Naive thymus-derived CD4-positive, alpha-beta T cell (primary cell): ENCODE data around the gene GSTM4. TPM values are rescaled to one million over a fixed set of nuclear protein-coding genes. Genes with fewer than 3 reads are reported as not detected.

ENCODE experiments used
- ATAC-seq: fragments of 150-1000 bp; cut with Tn5 transposase; 2 replicates; pipeline ENCODE4 v1.10.0; 2021; ENCODE audit warnings: mild to moderate bottlenecking, moderate library complexity
- CTCF ChIA-PET: fragments of 350-600 bp; sonication (Branson Sonifier 250); formaldehyde crosslinking; loops from one replicate; lab custom pipeline; 2021; ENCODE audit warnings: antibody characterized with exemption; lab: Charles Lee
- POLR2A ChIA-PET: fragments of 350-600 bp; sonication (Branson Sonifier 250); formaldehyde crosslinking; loops from one replicate; lab custom pipeline; 2021; ENCODE audit warnings: antibody characterized with exemption, inconsistent platforms; lab: Charles Lee
- DNase-seq, 9 donors: peaks; one replicate each; pipeline versions ENCODE4 v3.0.0 to v3.0.0-alpha.2; 2020 to 2022; ENCODE audit warnings: mixed read lengths in 1 of 9
- H3K27ac ChIP-seq: one replicate; pipeline ENCODE4 v1.7.0; 2013; ENCODE audit warnings: mild to moderate bottlenecking, low read depth, low read length, moderate library complexity
- H3K27me3 ChIP-seq, 2 donors: one replicate each; pipeline ENCODE4 v1.7.0; 2013; ENCODE audit warnings: low read length in 2 of 2, mild to moderate bottlenecking in 2 of 2, moderate library complexity in 2 of 2; ENCODE audit not compliant: control insufficient read depth in 2 of 2, insufficient read depth in 2 of 2
- H3K36me3 ChIP-seq, 3 experiments: 1 replicate in 2 of 3; 2 replicates in 1 of 3; pipeline ENCODE4 v1.7.0; 2013; ENCODE audit warnings: low read length in 3 of 3, mild to moderate bottlenecking in 3 of 3, moderate library complexity in 1 of 3; ENCODE audit not compliant: insufficient read depth in 3 of 3, control insufficient read depth in 2 of 3
- H3K4me1 ChIP-seq, 2 donors: one replicate each; pipeline ENCODE4 v1.7.0; 2013; ENCODE audit warnings: low read length in 2 of 2, mild to moderate bottlenecking in 2 of 2, moderate library complexity in 1 of 2; ENCODE audit not compliant: control insufficient read depth in 2 of 2, insufficient read depth in 2 of 2
- H3K4me3 ChIP-seq: 2 replicates; pipeline ENCODE4 v1.7.0; 2013; ENCODE audit warnings: mild to moderate bottlenecking, low read length
- H3K9me3 ChIP-seq, 3 experiments: 1 replicate in 2 of 3; 2 replicates in 1 of 3; pipeline ENCODE4 v1.7.0; 2013; ENCODE audit warnings: low read length in 3 of 3; ENCODE audit not compliant: control insufficient read depth in 2 of 3
- H3K27ac Mint-ChIP-seq, 9 donors: one replicate each; pipeline ENCODE4 v1.8.0; 2020 to 2022; ENCODE audit warnings: mixed read lengths in 9 of 9, mild to moderate bottlenecking in 8 of 9, moderate library complexity in 5 of 9, inconsistent platforms in 2 of 9
- H3K27me3 Mint-ChIP-seq, 5 donors: one replicate each; pipeline ENCODE4 v1.8.0; 2021 to 2022; ENCODE audit warnings: mixed read lengths in 5 of 5, mild to moderate bottlenecking in 1 of 5
- H3K36me3 Mint-ChIP-seq, 5 donors: one replicate each; pipeline ENCODE4 v1.8.0; 2020 to 2022; ENCODE audit warnings: mixed read lengths in 5 of 5, mild to moderate bottlenecking in 3 of 5, inconsistent platforms in 1 of 5
- H3K4me1 Mint-ChIP-seq, 7 donors: one replicate each; pipeline ENCODE4 v1.8.0; 2020 to 2022; ENCODE audit warnings: mixed read lengths in 7 of 7, mild to moderate bottlenecking in 3 of 7, inconsistent platforms in 1 of 7
- H3K4me3 Mint-ChIP-seq, 10 donors: one replicate each; pipeline ENCODE4 v1.8.0; 2020 to 2022; ENCODE audit warnings: mild to moderate bottlenecking in 10 of 10, mixed read lengths in 10 of 10, moderate library complexity in 6 of 10, inconsistent platforms in 2 of 10
- H3K9me3 Mint-ChIP-seq, 11 donors: one replicate each; pipeline ENCODE4 v1.8.0; 2020 to 2022; ENCODE audit warnings: mixed read lengths in 11 of 11, mild to moderate bottlenecking in 4 of 11, inconsistent platforms in 1 of 11, moderate library complexity in 1 of 11
- intact Hi-C, 2 donors: fragments of 100-400 bp; cut with micrococcal nuclease; formaldehyde crosslinking; loops; one replicate each; pipeline ENCODE4 v1.15.1; 2023
- polyA plus RNA-seq, 2 donors: library from polyadenylated mRNA; unstranded; fragments of 300-500 nt; fragmentation: Illumina TruSeq; gene quantifications; one replicate each; pipeline ENCODE4 v1.2.3, GENCODE V29; 2021
- total RNA-seq, 6 experiments: library from RNA in 5 of 6; stranded (reverse) in 5 of 6; gene quantifications; 1 replicate in 5 of 6; 2 replicates in 1 of 6; pipeline ENCODE4 v1.2.3 and lab custom pipeline; 2021 to 2026

The GSTM4 gene
- total and polyA plus RNA-seq, 7 experiments from 2014 or later: 3.1 to 28.4 (median 15.4) TPM

- intact Hi-C loops: loop anchor here in 1 of 2 donors (5.0 kb wide), 3 partner anchors 61 to 466 kb away; partner anchors contain the start of gene CSF1
- H3K27ac ChIP-seq: no peak overlapping the region
- ATAC-seq (no peak), DNase-seq (no peak)
- CTCF ChIA-PET: interaction anchor here (0.7 to 9.2 kb wide), 26 partner anchors 9 to 391 kb away, joined by 3 to 116 read pairs (median 4); partner anchors contain the start of genes AHCYL1, GNAI3, GSTM2 and GSTM4
- Mint-ChIP-seq H3K36me3 (no peaks in the 10 kb centered on the region), H3K27me3 (peaks cover 0 to 7% (median 0%) of the 10 kb centered on the region in 5 donors), H3K27ac (peak overlapping the region in 1 of 9 donors; percentile 4), H3K4me3 (no peak overlapping the region), H3K4me1 (peaks cover 3 to 15% (median 5%) of the 10 kb centered on the region in 7 donors), H3K9me3 (peaks cover 0 to 3% (median 0%) of the 10 kb centered on the region in 11 donors)
- POLR2A ChIA-PET: interaction anchor here (1.0 to 1.9 kb wide), 5 partner anchors 82 to 132 kb away, joined by 3 to 11 read pairs (median 5); partner anchors contain the start of gene GNAI3
- no peaks in the 10 kb centered on the region for H3K9me3 ChIP-seq
- H3K4me3 ChIP-seq: no peak overlapping the region
- H3K27me3 ChIP-seq: no peaks in the 10 kb centered on the region
- H3K36me3 ChIP-seq: no peaks in the 10 kb centered on the region
- peaks cover 6 to 7% of the 10 kb centered on the region in 2 donors for H3K4me1 ChIP-seq
Observed at GRCh38 chr1:109641078-109641740, 14.7 kb upstream of the GSTM4 start.

GRCh38 chr1:109641861-109642260 lies 14.0 kb upstream of the GSTM4 start:
- Mint-ChIP-seq H3K9me3 (peaks cover 0 to 3% (median 0%) of the 10 kb centered on the region in 11 donors), H3K4me3 (no peak overlapping the region), H3K27ac (peak overlapping the region in 1 of 9 donors; percentile 4), H3K36me3 (no peaks in the 10 kb centered on the region), H3K27me3 (peaks cover 0 to 7% (median 0%) of the 10 kb centered on the region in 5 donors), H3K4me1 (peaks cover 3 to 15% (median 5%) of the 10 kb centered on the region in 7 donors)
- ChIA-PET CTCF (interaction anchor here (0.8 to 9.2 kb wide), 10 partner anchors 9 to 370 kb away, joined by 3 to 116 read pairs (median 28); partner anchors contain the start of genes AHCYL1 and GSTM4), POLR2A (interaction anchor here (1.0 to 1.2 kb wide), 3 partner anchors 81 to 131 kb away, joined by 3 to 7 read pairs (median 3); partner anchors contain the start of gene GNAI3)
- peaks cover 6 to 7% of the 10 kb centered on the region in 2 donors for H3K4me1 ChIP-seq
- H3K36me3 ChIP-seq: no peaks in the 10 kb centered on the region
- H3K4me3 ChIP-seq: no peak overlapping the region
- DNase-seq: no peak
- intact Hi-C loops: loop anchor here (2.0 to 5.0 kb wide), 4 partner anchors 45 to 465 kb away; partner anchors contain the start of genes CSF1 (in 1 of the 2) and GSTM1 (in 1 of the 2)
- ATAC-seq: no peak
- no peaks in the 10 kb centered on the region for H3K27me3 ChIP-seq
- H3K9me3 ChIP-seq: no peaks in the 10 kb centered on the region
- no peak overlapping the region for H3K27ac ChIP-seq

GRCh38 chr1:109642626-109643025 lies 13.3 kb upstream of the GSTM4 start:
- Mint-ChIP-seq H3K27ac (peak overlapping the region in 1 of 9 donors; percentile 47), H3K4me3 (no peak overlapping the region), H3K9me3 (peaks cover 0 to 3% (median 0%) of the 10 kb centered on the region in 11 donors), H3K4me1 (peaks cover 3 to 15% (median 5%) of the 10 kb centered on the region in 7 donors), H3K27me3 (peaks cover 0 to 7% (median 0%) of the 10 kb centered on the region in 5 donors), H3K36me3 (no peaks in the 10 kb centered on the region)
- no peak overlapping the region for H3K27ac ChIP-seq
- intact Hi-C loops: loop anchor here (1.0 to 5.0 kb wide), 9 partner anchors 14 to 465 kb away; partner anchors contain the start of genes AHCYL1 (in 2 of the 2), GSTM4 (in 2 of the 2), CSF1 (in 1 of the 2) and GSTM1 (in 1 of the 2)
- no peaks in the 10 kb centered on the region for H3K36me3 ChIP-seq
- ChIA-PET CTCF (interaction anchor here (0.9 to 9.2 kb wide), 7 partner anchors 14 to 342 kb away, joined by 3 to 84 read pairs (median 13); partner anchors contain the start of genes AHCYL1 and GSTM4), POLR2A (interaction anchor here (1.2 kb wide), 1 partner anchor 131 kb away, joined by 3 read pairs; no protein-coding TSS in a partner anchor)
- no peak for ATAC-seq
- H3K27me3 ChIP-seq: no peaks in the 10 kb centered on the region
- peaks cover 6 to 7% of the 10 kb centered on the region in 2 donors for H3K4me1 ChIP-seq
- H3K9me3 ChIP-seq: no peaks in the 10 kb centered on the region
- H3K4me3 ChIP-seq: no peak overlapping the region
- no peak for DNase-seq

- Mint-ChIP-seq H3K9me3 (peaks cover 0 to 3% (median 0%) of the 10 kb centered on the region in 11 donors), H3K27ac (peak overlapping the region in 3 of 9 donors; percentile 22 to 81 (median 38)), H3K27me3 (peaks cover 0 to 7% (median 0%) of the 10 kb centered on the region in 5 donors), H3K4me3 (no peak overlapping the region), H3K36me3 (no peaks in the 10 kb centered on the region), H3K4me1 (peaks cover 3 to 15% (median 5%) of the 10 kb centered on the region in 7 donors)
- peaks cover 6 to 7% of the 10 kb centered on the region in 2 donors for H3K4me1 ChIP-seq
- no peaks in the 10 kb centered on the region for H3K9me3 ChIP-seq
- ChIA-PET CTCF (interaction anchor here (0.6 to 9.2 kb wide), 9 partner anchors 9 to 341 kb away, joined by 4 to 84 read pairs (median 9); partner anchors contain the start of genes AHCYL1 and GSTM4), POLR2A (interaction anchor here (0.6 to 1.5 kb wide), 3 partner anchors 13 to 628 kb away, joined by 4 to 5 read pairs (median 4); partner anchors contain the start of gene AHCYL1)
- no peak overlapping the region for H3K4me3 ChIP-seq
- no peaks in the 10 kb centered on the region for H3K27me3 ChIP-seq
- peak; percentile 65 to 91 (median 79) for DNase-seq
- no peak overlapping the region for H3K27ac ChIP-seq
- intact Hi-C loops: loop anchor here (1.0 to 5.0 kb wide), 9 partner anchors 13 to 464 kb away; partner anchors contain the start of genes AHCYL1 (in 2 of the 2), GSTM4 (in 2 of the 2), CSF1 (in 1 of the 2) and GSTM1 (in 1 of the 2)
- ATAC-seq: peak; percentile 94
- no peaks in the 10 kb centered on the region for H3K36me3 ChIP-seq
Observed at GRCh38 chr1:109643385-109644230, 12.3 kb upstream of the GSTM4 start.

- H3K27ac Mint-ChIP-seq: no peak overlapping the region
- no peaks in the 10 kb centered on the region for H3K36me3 ChIP-seq
- ATAC-seq: no peak
Observed at GRCh38 chr1:109644670-109645069, 11.2 kb upstream of the GSTM4 start.

More at GRCh38 chr1:109644670-109645069, 11.2 kb upstream of the GSTM4 start:
- Histone ChIP-seq H3K4me1 (peaks cover 6 to 7% of the 10 kb centered on the region in 2 donors), H3K4me3 (no peak overlapping the region), H3K27me3 (no peaks in the 10 kb centered on the region), H3K27ac (no peak overlapping the region), H3K9me3 (no peaks in the 10 kb centered on the region)
- Mint-ChIP-seq H3K27me3 (peaks cover 0 to 10% (median 0%) of the 10 kb centered on the region in 5 donors), H3K4me3 (no peak overlapping the region), H3K36me3 (no peaks in the 10 kb centered on the region), H3K4me1 (peaks cover 5 to 17% (median 5%) of the 10 kb centered on the region in 7 donors), H3K9me3 (peaks cover 0 to 2% (median 0%) of the 10 kb centered on the region in 11 donors)
- CTCF ChIA-PET: interaction anchor here (0.7 to 6.7 kb wide), 5 partner anchors 8 to 147 kb away, joined by 3 to 41 read pairs (median 3); partner anchors contain the start of gene GSTM4
- intact Hi-C loops: loop anchor here in 1 of 2 donors (5.0 kb wide), 3 partner anchors 58 to 463 kb away; partner anchors contain the start of gene CSF1
- no peak for DNase-seq
- POLR2A ChIA-PET: interaction anchor here (0.6 to 0.7 kb wide), 2 partner anchors 12 to 355 kb away, joined by 4 to 6 read pairs; no protein-coding TSS in a partner anchor
